GM19397 (cell line): ENCODE data around the gene DIDO1.

Experiments
- ATAC-seq: cut with Tn5 transposase; IDR thresholded peaks from one replicate; pipeline ENCODE4 v1.9.1; 2021; ENCODE audit warnings: mild to moderate bottlenecking, moderate library complexity; ENCODE audit not compliant: unreplicated experiment

Gene DIDO1

GRCh38 chr20:62897666-62898065 is 28.6 kb downstream of the DIDO1 start:
- ATAC-seq, result no peak

- no peak for ATAC-seq
These were observed 29.8 kb downstream of the DIDO1 start for GRCh38 chr20:62896526-62896925.

GRCh38 chr20:62895539-62895938 is 30.8 kb downstream of the DIDO1 start:
- ATAC-seq, result no peak

- ATAC-seq, result no peak
These were observed 32.0 kb downstream of the DIDO1 start for GRCh38 chr20:62894261-62894660.

GRCh38 chr20:62893700-62894099 is 32.6 kb downstream of the DIDO1 start:
- no peak for ATAC-seq

- no peak for ATAC-seq
These were observed 33.7 kb downstream of the DIDO1 start for GRCh38 chr20:62892348-62893304.

- no peak for ATAC-seq
These were observed 35.2 kb downstream of the DIDO1 start for GRCh38 chr20:62891111-62891510.

- no peak for ATAC-seq
These were observed 35.9 kb downstream of the DIDO1 start for GRCh38 chr20:62890444-62890843.

GRCh38 chr20:62889871-62890270 is 36.4 kb downstream of the DIDO1 start:
- no peak for ATAC-seq

- ATAC-seq, result no peak
These were observed 36.9 kb downstream of the DIDO1 start for GRCh38 chr20:62889411-62889810.

GRCh38 chr20:62888910-62889309 is 37.4 kb downstream of the DIDO1 start:
- no peak for ATAC-seq

GRCh38 chr20:62888406-62888805 is 37.9 kb downstream of the DIDO1 start:
- ATAC-seq, result no peak

- no peak for ATAC-seq
These were observed 38.5 kb downstream of the DIDO1 start for GRCh38 chr20:62887860-62888239.

- ATAC-seq, result no peak
These were observed 39.0 kb downstream of the DIDO1 start for GRCh38 chr20:62887152-62887859.

GRCh38 chr20:62886709-62887058 is 39.6 kb downstream of the DIDO1 start:
- no peak for ATAC-seq

GRCh38 chr20:62885896-62886708 is 40.2 kb downstream of the DIDO1 start:
- no peak for ATAC-seq

GRCh38 chr20:62885046-62885895 is 41.0 kb downstream of the DIDO1 start:
- ATAC-seq, result no peak

GRCh38 chr20:62884556-62884955 is 41.7 kb downstream of the DIDO1 start:
- ATAC-seq, result no peak

GRCh38 chr20:62882426-62882825 is 43.9 kb downstream of the DIDO1 start:
- ATAC-seq, result no peak

GRCh38 chr20:62881662-62882395 is 44.5 kb downstream of the DIDO1 start:
- ATAC-seq, result no peak
